Lower leg skin (tissue), 4 donors: Measurements from ENCODE around the gene GIGYF2. TPM values are rescaled to one million over a fixed set of nuclear protein-coding genes. Genes with fewer than 3 reads are reported as not detected.
"Not testable (repeated sequence)": the region's sequence is repeated elsewhere in the genome, so short reads cannot be mapped to it uniquely, and the experiment has no call there.

Source experiments
- DNase-seq, 2 donors: peaks; one replicate each; pipeline ENCODE4 v3.0.0-alpha.2; 2019; ENCODE audit warnings: low spot score in 2 of 2
- H3K4me3 ChIP-seq: fragments of 200-600 bp; sonication (generic); 2 replicates; pipeline ENCODE4 v1.5.1; 2017; ENCODE audit warnings: mild to moderate bottlenecking, low read depth; ENCODE audit not compliant: poor library complexity, severe bottlenecking
- POLR2A ChIP-seq, 2 donors: fragments of 450-650 bp; IDR thresholded peaks; one replicate each; pipeline ENCODE4 v1.6.1; 2016 to 2017; ENCODE audit warnings: antibody characterized with exemption in 2 of 2, mild to moderate bottlenecking in 1 of 2, moderate library complexity in 1 of 2
- WGBS, 2 donors: methylation state at CpG; one replicate each; pipeline ENCODE4 v1.1.5; 2018; 5-methylcytosine and 5-hydroxymethylcytosine counted together
- intact Hi-C: fragments of 100-400 bp; cut with DNase I; formaldehyde crosslinking; loops from one replicate; pipeline ENCODE4 v1.15.0; 2023; ENCODE audit warnings: low total_unique reads
- total RNA-seq, 4 donors: library from RNA; depleted of rRNA; stranded (reverse); fragments of >200 nt; gene quantifications; one replicate each; pipeline ENCODE4 v1.1.0, GENCODE V29; 2016
- TF ChIP-seq, protein P1 (sequence below), 3 donors: fragments of 450-650 bp; IDR thresholded peaks; one replicate each; pipeline ENCODE4 v1.5.1; 2016; ENCODE audit warnings: antibody characterized with exemption in 3 of 3, mild to moderate bottlenecking in 3 of 3, moderate library complexity in 2 of 3

The GIGYF2 gene
- total RNA-seq, 4 donors from 2014 or later, result 57.7 to 78.4 (median 72.5) TPM

DNA sequence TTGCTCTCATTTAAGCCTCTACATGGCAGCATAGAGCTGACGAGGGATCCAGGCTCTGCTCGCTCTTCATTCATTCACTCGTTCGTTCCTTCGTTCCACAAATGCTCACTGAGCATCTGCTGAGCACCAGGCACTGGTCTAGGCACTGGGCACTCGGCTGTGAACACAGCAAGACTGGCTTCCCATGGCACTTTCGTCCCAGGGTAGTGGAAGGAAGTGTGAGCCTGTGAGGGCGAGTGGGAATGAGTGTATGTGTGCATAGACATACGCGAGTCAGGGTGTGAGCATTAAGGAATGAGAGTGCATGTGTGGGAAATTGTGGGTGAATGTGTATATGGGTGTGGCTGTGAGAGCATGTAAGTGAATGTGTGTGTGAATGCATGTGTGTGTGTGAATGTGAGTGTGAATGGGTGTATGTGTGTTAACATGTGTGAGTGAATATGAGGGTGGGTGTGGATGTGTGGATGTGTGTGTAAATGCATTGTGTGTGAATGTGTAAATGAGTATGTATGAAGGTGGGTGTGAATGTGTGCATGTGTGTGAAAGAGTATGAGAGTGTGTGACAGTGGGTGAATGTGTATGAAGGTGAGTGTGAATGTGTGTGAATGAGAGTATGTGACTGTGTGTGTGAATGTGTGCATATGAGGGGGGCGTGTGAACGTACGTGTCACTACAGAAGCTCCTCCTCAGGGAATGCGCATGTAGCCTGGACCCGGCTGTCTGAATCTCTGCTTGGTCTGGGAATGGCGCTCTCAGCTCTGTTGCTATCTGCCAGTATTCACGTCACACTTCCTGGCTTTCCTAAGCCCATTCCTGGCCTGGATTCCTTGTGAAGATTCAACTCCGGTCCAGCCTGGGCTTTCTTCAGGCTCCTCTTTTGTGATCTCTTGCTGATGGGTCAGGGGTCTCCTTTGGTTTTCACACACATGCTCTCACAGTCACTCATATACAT is 201.7 kb downstream of the GIGYF2 start:
- intact Hi-C loops, result no loop called here
- no peak overlapping the region for H3K4me3 ChIP-seq
- DNase-seq, result peak in 1 of 2 donors; percentile 34
- TF ChIP-seq, protein P1, sequence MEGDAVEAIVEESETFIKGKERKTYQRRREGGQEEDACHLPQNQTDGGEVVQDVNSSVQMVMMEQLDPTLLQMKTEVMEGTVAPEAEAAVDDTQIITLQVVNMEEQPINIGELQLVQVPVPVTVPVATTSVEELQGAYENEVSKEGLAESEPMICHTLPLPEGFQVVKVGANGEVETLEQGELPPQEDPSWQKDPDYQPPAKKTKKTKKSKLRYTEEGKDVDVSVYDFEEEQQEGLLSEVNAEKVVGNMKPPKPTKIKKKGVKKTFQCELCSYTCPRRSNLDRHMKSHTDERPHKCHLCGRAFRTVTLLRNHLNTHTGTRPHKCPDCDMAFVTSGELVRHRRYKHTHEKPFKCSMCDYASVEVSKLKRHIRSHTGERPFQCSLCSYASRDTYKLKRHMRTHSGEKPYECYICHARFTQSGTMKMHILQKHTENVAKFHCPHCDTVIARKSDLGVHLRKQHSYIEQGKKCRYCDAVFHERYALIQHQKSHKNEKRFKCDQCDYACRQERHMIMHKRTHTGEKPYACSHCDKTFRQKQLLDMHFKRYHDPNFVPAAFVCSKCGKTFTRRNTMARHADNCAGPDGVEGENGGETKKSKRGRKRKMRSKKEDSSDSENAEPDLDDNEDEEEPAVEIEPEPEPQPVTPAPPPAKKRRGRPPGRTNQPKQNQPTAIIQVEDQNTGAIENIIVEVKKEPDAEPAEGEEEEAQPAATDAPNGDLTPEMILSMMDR (IDR thresholded peaks at IDR 0.05), result no peak
- no peak for TF ChIP-seq POLR2A (IDR thresholded peaks at IDR 0.05)
- WGBS, 2 donors, result 73 to 76% methylated on average over 18 of the region's 18 CpGs

DNA sequence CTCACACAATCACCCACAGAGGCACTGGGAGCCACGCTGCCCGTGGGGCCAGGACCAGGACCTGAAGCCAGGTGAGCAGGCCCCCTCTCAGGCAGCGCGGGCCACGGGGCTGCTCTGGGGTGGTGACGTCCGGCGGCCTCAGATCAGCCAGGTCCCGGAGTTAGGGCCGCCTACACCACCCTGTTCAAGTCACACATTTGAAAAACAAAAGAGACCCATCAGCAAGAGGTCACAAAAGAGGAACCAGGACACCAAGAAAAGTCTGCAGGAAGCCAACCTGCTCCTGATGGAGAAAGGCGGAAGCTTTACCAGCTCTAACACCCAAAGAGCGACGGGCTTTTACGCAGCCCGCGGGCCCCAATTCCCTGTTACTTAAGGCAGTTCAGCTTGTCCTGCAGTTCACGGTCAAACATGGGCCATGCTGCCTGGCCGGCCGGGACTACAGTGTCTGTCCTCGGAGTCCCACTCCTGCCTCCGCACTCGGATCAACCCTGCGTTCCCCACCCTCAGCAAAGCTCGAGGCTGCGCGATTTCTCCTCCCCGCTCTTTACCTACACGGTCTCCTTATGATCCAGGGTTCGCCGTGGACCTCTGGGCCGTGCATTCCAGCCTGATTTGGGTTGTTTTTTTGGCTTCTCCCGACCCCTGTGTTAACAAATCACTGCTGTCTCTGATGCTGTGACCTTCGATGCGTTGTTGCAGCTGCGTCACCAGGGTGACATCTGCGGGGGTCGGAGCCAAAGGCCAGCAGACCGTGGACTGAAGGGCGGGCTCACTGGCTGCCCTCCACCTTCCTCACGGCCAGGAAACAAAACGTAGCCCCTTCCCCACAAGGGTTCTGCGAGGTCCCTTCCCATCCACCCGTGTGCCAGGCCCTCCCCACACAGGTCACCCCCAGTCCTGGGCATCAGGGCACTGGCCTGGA is 203.9 kb downstream of the GIGYF2 start:
- no peak overlapping the region for H3K4me3 ChIP-seq
- WGBS, 2 donors, result 77 to 81% methylated on average over 43 of the region's 43 CpGs
- no peak for TF ChIP-seq POLR2A (IDR thresholded peaks at IDR 0.05)
- TF ChIP-seq, protein P1 (IDR thresholded peaks at IDR 0.05), result no peak
- DNase-seq, result peak in 1 of 2 donors; percentile 53
- intact Hi-C loops, result no loop called here

DNA sequence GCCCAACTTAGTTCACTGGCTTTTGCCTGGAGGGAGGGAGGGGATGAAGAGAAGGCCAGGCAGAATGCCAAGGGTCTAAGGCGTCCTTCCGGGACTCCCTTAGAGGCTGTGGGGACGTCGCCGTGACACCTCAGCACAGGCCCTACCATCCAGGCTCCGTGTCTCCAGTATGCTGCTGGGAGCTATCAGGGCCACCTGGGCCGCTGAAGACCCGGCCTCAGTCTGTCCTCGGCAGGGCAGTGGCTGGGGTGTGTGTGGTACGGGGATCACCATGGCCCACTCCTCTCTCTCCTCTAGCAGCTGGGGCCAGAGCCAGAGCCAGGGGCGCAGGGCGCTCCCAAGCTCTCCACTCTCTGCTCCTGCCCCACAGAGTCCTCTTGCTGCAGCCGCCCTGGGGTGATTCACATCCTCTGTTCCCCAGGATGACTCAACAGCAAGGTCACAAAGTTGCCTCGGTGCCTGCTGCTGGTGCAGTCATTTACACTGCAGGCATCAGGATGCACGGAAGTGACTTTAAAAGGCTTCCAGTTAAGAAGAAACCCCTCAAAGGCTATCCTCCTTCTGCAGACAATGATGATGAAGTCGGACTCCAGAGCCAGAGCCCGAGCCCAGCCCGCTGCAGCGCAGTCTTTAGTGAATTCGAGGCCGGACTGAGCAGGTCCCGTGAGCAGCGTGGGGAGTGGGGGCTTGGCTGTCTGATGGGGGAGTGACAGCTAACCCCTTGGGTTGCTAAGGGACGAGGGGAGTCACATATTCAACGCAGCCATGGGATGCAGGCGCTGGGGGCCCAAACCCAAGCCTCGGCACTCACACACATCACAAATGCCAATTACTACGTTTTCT is 204.8 kb downstream of the GIGYF2 start:
- H3K4me3 ChIP-seq, result no peak overlapping the region
- no peak for TF ChIP-seq POLR2A (IDR thresholded peaks at IDR 0.05)
- TF ChIP-seq, protein P1 (IDR thresholded peaks at IDR 0.05), result no peak
- intact Hi-C loops, result no loop called here
- 79 to 82% methylated on average over 19 to 27 of the region's 28 CpGs for WGBS, 2 donors
- peak in 1 of 2 donors; percentile 83 for DNase-seq

DNA sequence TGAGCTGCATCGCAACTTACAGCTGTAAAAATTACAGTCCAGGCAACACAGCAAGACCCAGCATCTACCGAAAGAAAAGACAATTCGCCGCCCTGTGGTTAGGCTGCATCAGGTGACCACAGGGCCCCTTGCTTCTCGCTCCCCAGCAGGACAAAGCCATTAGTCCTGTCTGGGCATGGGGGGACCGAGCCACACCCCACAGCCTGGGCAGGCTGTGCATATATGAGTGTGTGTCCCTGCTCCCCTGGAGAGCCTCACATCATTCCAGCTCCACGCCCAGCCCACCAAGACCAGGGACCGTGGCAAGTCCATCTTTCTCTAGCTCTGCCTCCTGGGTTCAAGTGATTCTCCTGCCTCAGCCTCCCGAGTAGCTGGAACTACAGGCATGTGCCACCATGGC is 206.9 kb downstream of the GIGYF2 start:
- DNase-seq, result peak in 1 of 2 donors; percentile 76
- intact Hi-C loops, result no loop called here
- WGBS, 2 donors, result 84 to 86% methylated on average over 9 of the region's 9 CpGs
- TF ChIP-seq, protein P1 (IDR thresholded peaks at IDR 0.05), result no peak
- no peak for TF ChIP-seq POLR2A (IDR thresholded peaks at IDR 0.05)
- H3K4me3 ChIP-seq, result no peak overlapping the region

DNA sequence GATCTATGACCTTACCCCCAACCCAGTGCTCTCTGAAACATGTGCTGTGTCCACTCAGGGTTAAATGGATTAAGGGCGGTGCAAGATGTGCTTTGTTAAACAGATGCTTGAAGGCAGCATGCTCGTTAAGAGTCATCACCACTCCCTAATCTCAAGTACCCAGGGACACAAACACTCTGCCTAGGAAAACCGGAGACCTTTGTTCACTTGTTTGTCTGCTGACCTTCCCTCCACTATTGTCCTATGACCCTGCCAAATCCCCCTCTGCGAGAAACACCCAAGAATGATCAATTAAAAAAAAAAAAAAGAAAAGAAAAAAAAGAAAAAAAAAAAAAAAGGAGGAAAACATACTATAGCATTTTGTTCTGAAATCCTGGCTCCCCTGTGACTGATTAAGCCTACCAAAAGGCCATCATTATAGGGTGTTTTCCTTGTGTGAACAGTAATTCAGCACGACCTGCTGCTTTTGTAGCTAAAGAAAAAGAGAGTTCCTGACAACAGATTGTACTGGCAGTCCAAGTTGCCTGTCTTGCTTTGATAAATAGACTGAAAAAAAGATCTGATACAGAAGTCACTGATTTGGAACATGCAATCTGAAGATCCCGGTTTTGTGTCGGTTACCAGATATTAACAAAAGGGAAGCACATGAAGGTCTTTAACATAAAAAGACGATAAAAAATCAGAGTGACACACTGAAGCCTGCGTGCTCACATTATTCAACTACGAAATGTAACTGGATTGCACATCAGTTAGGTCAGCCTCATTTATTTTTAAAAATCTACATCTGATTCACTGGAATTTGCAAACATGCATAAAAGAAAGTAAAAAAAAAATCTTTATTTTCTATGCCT is 210.0 kb downstream of the GIGYF2 start:
- H3K4me3 ChIP-seq, intact Hi-C loops, DNase-seq: not testable (repeated sequence)
- WGBS, 2 donors, result 71 to 80% methylated on average over 7 to 8 of the region's 10 CpGs

DNA sequence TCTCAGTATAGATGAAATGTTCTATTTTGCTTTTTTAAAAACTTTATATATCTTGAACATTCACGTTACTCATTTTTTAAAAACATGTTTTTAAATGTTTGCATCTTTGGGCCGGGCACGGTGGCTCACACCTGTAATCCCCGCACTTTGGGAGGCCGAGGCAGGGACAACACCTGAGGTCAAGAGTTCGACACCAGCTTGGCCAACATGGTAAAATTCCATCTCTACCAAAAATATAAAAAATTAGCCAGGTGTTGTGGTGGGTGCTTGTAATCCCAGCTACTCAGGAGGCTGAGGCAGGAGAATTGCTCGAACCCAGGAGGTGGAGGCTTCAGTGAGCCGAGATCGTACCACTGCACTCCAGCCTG is 210.6 kb downstream of the GIGYF2 start:
- 92 to 95% methylated on average over 9 of the region's 9 CpGs for WGBS, 2 donors
- DNase-seq, result peak in 1 of 2 donors; percentile 66
- H3K4me3 ChIP-seq, intact Hi-C loops: not testable (repeated sequence)
